Activated T-helper 2 cell treated with anti-CD3 and anti-CD28 coated beads, Interferon-gamma antibody, Interleukin-2, Interleukin-4, amounts not matched to agents 10 μg/mL and 5 μg/mL and 100 μg/mL, durations not matched to agents 14 hours and 24 hours and 36 hours (primary cell): ENCODE data around the gene PRMT2. TPM values are rescaled to one million over a fixed set of nuclear protein-coding genes. Genes with fewer than 3 reads are reported as not detected.

ENCODE experiments used
- DNase-seq: peaks from one replicate; pipeline ENCODE4 v3.0.0; 2021; ENCODE audit warnings: low spot score
- H3K27ac Mint-ChIP-seq: one replicate; pipeline ENCODE4 v1.8.0; 2021; ENCODE audit warnings: mixed read lengths
- H3K27me3 Mint-ChIP-seq: one replicate; pipeline ENCODE4 v1.8.0; 2021; ENCODE audit warnings: low read depth, mixed read lengths
- H3K36me3 Mint-ChIP-seq: one replicate; pipeline ENCODE4 v1.8.0; 2021; ENCODE audit warnings: low read depth, mixed read lengths
- H3K4me1 Mint-ChIP-seq: one replicate; pipeline ENCODE4 v1.8.0; 2021; ENCODE audit warnings: low read depth, mixed read lengths
- H3K4me3 Mint-ChIP-seq: one replicate; pipeline ENCODE4 v1.8.0; 2021; ENCODE audit warnings: low read depth, mild to moderate bottlenecking, moderate library complexity, mixed read lengths
- H3K9me3 Mint-ChIP-seq: one replicate; pipeline ENCODE4 v1.8.0; 2021; ENCODE audit warnings: mixed read lengths
- intact Hi-C: fragments of 100-400 bp; cut with micrococcal nuclease; formaldehyde crosslinking; loops from one replicate; pipeline ENCODE4 v1.15.1; 2023
- total RNA-seq: library from RNA; stranded (reverse); gene quantifications from 2 replicates; pipeline ENCODE4 v1.2.3, GENCODE V29; 2022

Gene PRMT2
- total RNA-seq, 1 donor from 2014 or later: 73.9 TPM

- Mint-ChIP-seq H3K27me3 (no peaks in the 10 kb centered on the region), H3K4me1 (peaks cover 3% of the 10 kb centered on the region), H3K36me3 (peaks cover 86% of the 10 kb centered on the region), H3K27ac (no peak overlapping the region), H3K9me3 (peaks cover 36% of the 10 kb centered on the region), H3K4me3 (no peak overlapping the region)
- intact Hi-C loops: no loop called here
- no peak for DNase-seq
Observed at GRCh38 chr21:46655230-46655629, 19.8 kb downstream of the PRMT2 start.

GRCh38 chr21:46656820-46657219, 21.3 kb downstream of the PRMT2 start:
- DNase-seq: no peak
- H3K9me3 Mint-ChIP-seq: peaks cover 36% of the 10 kb centered on the region
- H3K36me3 Mint-ChIP-seq: peaks cover 70% of the 10 kb centered on the region
- H3K27ac Mint-ChIP-seq: no peak overlapping the region
- intact Hi-C loops: no loop called here
- H3K4me3 Mint-ChIP-seq: no peak overlapping the region
- peaks cover 9% of the 10 kb centered on the region for H3K4me1 Mint-ChIP-seq
- H3K27me3 Mint-ChIP-seq: no peaks in the 10 kb centered on the region

GRCh38 chr21:46660505-46660904, 25.0 kb downstream of the PRMT2 start:
- DNase-seq: no peak
- Mint-ChIP-seq H3K4me3 (no peak overlapping the region), H3K27ac (peak overlapping the region; percentile 40), H3K27me3 (no peaks in the 10 kb centered on the region), H3K9me3 (peaks cover 12% of the 10 kb centered on the region), H3K36me3 (peaks cover 45% of the 10 kb centered on the region), H3K4me1 (peaks cover 11% of the 10 kb centered on the region)
- intact Hi-C loops: no loop called here

GRCh38 chr21:46661211-46661625, 25.7 kb downstream of the PRMT2 start:
- intact Hi-C loops: no loop called here
- Mint-ChIP-seq H3K36me3 (peaks cover 39% of the 10 kb centered on the region), H3K4me1 (peaks cover 15% of the 10 kb centered on the region), H3K9me3 (peaks cover 6% of the 10 kb centered on the region), H3K27ac (peak overlapping the region; percentile 21), H3K27me3 (no peaks in the 10 kb centered on the region), H3K4me3 (peak overlapping the region; percentile 26)
- peak; percentile 31 for DNase-seq

- intact Hi-C loops: no loop called here
- no peaks in the 10 kb centered on the region for H3K9me3 Mint-ChIP-seq
Observed at GRCh38 chr21:46661642-46662366, 26.3 kb downstream of the PRMT2 start.

GRCh38 chr21:46662367-46662654, 26.8 kb downstream of the PRMT2 start:
- Mint-ChIP-seq H3K27me3 (no peaks in the 10 kb centered on the region), H3K9me3 (no peaks in the 10 kb centered on the region), H3K27ac (no peak overlapping the region), H3K36me3 (peaks cover 29% of the 10 kb centered on the region), H3K4me1 (peaks cover 15% of the 10 kb centered on the region), H3K4me3 (no peak overlapping the region)
- intact Hi-C loops: no loop called here
- DNase-seq: no peak

More at GRCh38 chr21:46661642-46662366, 26.3 kb downstream of the PRMT2 start:
- no peak for DNase-seq
- Mint-ChIP-seq H3K36me3 (peaks cover 34% of the 10 kb centered on the region), H3K4me1 (peaks cover 15% of the 10 kb centered on the region), H3K27me3 (no peaks in the 10 kb centered on the region), H3K4me3 (no peak overlapping the region), H3K27ac (no peak overlapping the region)

GRCh38 chr21:46662765-46663500, 27.5 kb downstream of the PRMT2 start:
- no peak for DNase-seq
- Mint-ChIP-seq H3K4me1 (peaks cover 15% of the 10 kb centered on the region), H3K4me3 (no peak overlapping the region), H3K9me3 (no peaks in the 10 kb centered on the region), H3K36me3 (peaks cover 22% of the 10 kb centered on the region), H3K27ac (no peak overlapping the region), H3K27me3 (no peaks in the 10 kb centered on the region)
- intact Hi-C loops: no loop called here

- Mint-ChIP-seq H3K9me3 (no peaks in the 10 kb centered on the region), H3K4me1 (peaks cover 17% of the 10 kb centered on the region), H3K36me3 (peaks cover 14% of the 10 kb centered on the region), H3K27me3 (peaks cover 4% of the 10 kb centered on the region), H3K4me3 (no peak overlapping the region), H3K27ac (no peak overlapping the region)
- DNase-seq: no peak
- intact Hi-C loops: no loop called here
Observed at GRCh38 chr21:46663754-46664153, 28.3 kb downstream of the PRMT2 start.

GRCh38 chr21:46664316-46664995, 29.0 kb downstream of the PRMT2 start:
- H3K4me3 Mint-ChIP-seq: no peak overlapping the region
- intact Hi-C loops: no loop called here
- no peak overlapping the region for H3K27ac Mint-ChIP-seq
- peaks cover 17% of the 10 kb centered on the region for H3K4me1 Mint-ChIP-seq
- peaks cover 4% of the 10 kb centered on the region for H3K27me3 Mint-ChIP-seq
- peaks cover 13% of the 10 kb centered on the region for H3K36me3 Mint-ChIP-seq
- H3K9me3 Mint-ChIP-seq: no peaks in the 10 kb centered on the region
- DNase-seq: no peak

GRCh38 chr21:46665566-46665965, 30.1 kb downstream of the PRMT2 start:
- Mint-ChIP-seq H3K27ac (no peak overlapping the region), H3K27me3 (peaks cover 9% of the 10 kb centered on the region), H3K36me3 (peaks cover 13% of the 10 kb centered on the region), H3K4me1 (peaks cover 12% of the 10 kb centered on the region), H3K4me3 (no peak overlapping the region), H3K9me3 (no peaks in the 10 kb centered on the region)
- no peak for DNase-seq
- intact Hi-C loops: no loop called here

GRCh38 chr21:46666941-46667740, 31.7 kb downstream of the PRMT2 start:
- intact Hi-C loops: loop anchor here (2.0 kb wide), 1 partner anchor 28 kb away; no protein-coding TSS in a partner anchor
- Mint-ChIP-seq H3K4me1 (peaks cover 8% of the 10 kb centered on the region), H3K27ac (no peak overlapping the region), H3K27me3 (peaks cover 14% of the 10 kb centered on the region), H3K36me3 (peaks cover 13% of the 10 kb centered on the region), H3K9me3 (no peaks in the 10 kb centered on the region), H3K4me3 (peak overlapping the region; percentile 79)
- no peak for DNase-seq

GRCh38 chr21:46667741-46668380, 32.4 kb downstream of the PRMT2 start:
- H3K4me1 Mint-ChIP-seq: peaks cover 8% of the 10 kb centered on the region
- intact Hi-C loops: loop anchor here (2.0 kb wide), 1 partner anchor 29 kb away; no protein-coding TSS in a partner anchor
- H3K27me3 Mint-ChIP-seq: peaks cover 14% of the 10 kb centered on the region
- peaks cover 11% of the 10 kb centered on the region for H3K36me3 Mint-ChIP-seq
- no peak overlapping the region for H3K27ac Mint-ChIP-seq
- no peaks in the 10 kb centered on the region for H3K9me3 Mint-ChIP-seq
- no peak for DNase-seq
- peak overlapping the region; percentile 79 for H3K4me3 Mint-ChIP-seq
